A549 (cell line): Measurements from ENCODE around the gene C19orf73. TPM values are rescaled to one million over a fixed set of nuclear protein-coding genes. Genes with fewer than 3 reads are reported as not detected.
"Not testable (repeated sequence)": the region's sequence is repeated elsewhere in the genome, so short reads cannot be mapped to it uniquely, and the experiment has no call there.

Source experiments
- ATAC-seq, 2 experiments: fragments of 200-7000 bp in 1 of 2; fragments of >200 bp in 1 of 2; cut with Nextera tagmentation in 1 of 2; cut with Tn5 transposase in 1 of 2; 3 replicates each; pipeline versions ENCODE4 v1.8.0 to v1.9.1; 2018 to 2020; ENCODE audit warnings: mild to moderate bottlenecking in 1 of 2, moderate library complexity in 1 of 2
- CTCF ChIA-PET: fragments of 300-600 bp; sonication (Branson Sonifier 250); formaldehyde crosslinking; extraction: SDS; loops from one replicate; lab custom pipeline; 2021; ENCODE audit warnings: antibody characterized with exemption, inconsistent platforms; lab: Yijun Ruan, JAX
- POLR2A ChIA-PET: fragments of 350-600 bp; formaldehyde crosslinking; extraction: SDS; loops from one replicate; lab custom pipeline; 2021; ENCODE audit warnings: antibody characterized with exemption, inconsistent platforms; lab: Yijun Ruan, JAX
- DNase-seq, 2 experiments: peaks; one replicate each; pipeline versions ENCODE4 v3.0.0 to v3.0.0-alpha.2; 2011 to 2016; ENCODE audit warnings: low read depth in 1 of 2, low spot score in 1 of 2
- FAIRE-seq: peaks from 2 replicates; lab custom pipeline; 2011; peaks lifted over from hg19 to GRCh38; lab: Jason Lieb, UNC
- H3K27ac ChIP-seq, 2 experiments: fragments of >200 bp; sonication (Bioruptor Twin); formaldehyde crosslinking; 3 replicates each; pipeline ENCODE4 v1.5.1; 2016 to 2017
- H3K4me1 ChIP-seq: fragments of >200 bp; sonication (Bioruptor Twin); formaldehyde crosslinking; 3 replicates; pipeline ENCODE4 v1.6.1; 2016
- H3K4me2 ChIP-seq: fragments of >200 bp; sonication (Bioruptor Twin); formaldehyde crosslinking; 3 replicates; pipeline ENCODE4 v1.6.1; 2016
- H3K4me3 ChIP-seq: fragments of >200 bp; sonication (Bioruptor Twin); formaldehyde crosslinking; 3 replicates; pipeline ENCODE4 v1.5.1; 2016
- H3K9me3 ChIP-seq: fragments of >200 bp; sonication (Bioruptor Twin); formaldehyde crosslinking; 3 replicates; pipeline ENCODE4 v1.6.1; 2016
- BHLHE40 ChIP-seq: IDR thresholded peaks from 2 replicates; pipeline ENCODE4 v1.6.1; 2012; ENCODE audit warnings: low read depth, low read length, inconsistent platforms
- CBX2 ChIP-seq: fragments of 200-600 bp; sonication (generic); IDR thresholded peaks from 2 replicates; pipeline ENCODE4 v1.6.1; 2016; ENCODE audit warnings: low read depth, mild to moderate bottlenecking, borderline replicate concordance
- CBX8 ChIP-seq: fragments of 200-600 bp; sonication (generic); IDR thresholded peaks from 2 replicates; pipeline ENCODE4 v1.6.1; 2016
- CEBPB ChIP-seq, 2 experiments: fragments of >200 bp in 1 of 2; sonication (Bioruptor Twin) in 1 of 2; formaldehyde crosslinking in 1 of 2; IDR thresholded peaks; 2 replicates each; pipeline ENCODE4 v1.6.1; 2012 to 2016
- CHD2 ChIP-seq: fragments of 150-350 bp; IDR thresholded peaks from 2 replicates; pipeline ENCODE4 v1.6.1; 2014; ENCODE audit warnings: low read length; ENCODE audit not compliant: partially characterized antibody
- E2F6 ChIP-seq: IDR thresholded peaks from 2 replicates; pipeline ENCODE4 v1.6.1; 2012; ENCODE audit warnings: low read depth, borderline replicate concordance
- EHF ChIP-seq: fragments of 250-450 bp; sonication (Bioruptor Pico); IDR thresholded peaks from 2 replicates; pipeline ENCODE4 v1.5.0; 2020; ENCODE audit warnings: mild to moderate bottlenecking
- ESRRA ChIP-seq: fragments of 150-350 bp; IDR thresholded peaks from 2 replicates; pipeline ENCODE4 v1.6.1; 2014; ENCODE audit warnings: mild to moderate bottlenecking, low read length, borderline replicate concordance
- HOXB13 ChIP-seq: fragments of 250-450 bp; sonication (Bioruptor Pico); IDR thresholded peaks from 2 replicates; pipeline ENCODE4 v1.5.0; 2020; ENCODE audit warnings: low read depth, mild to moderate bottlenecking, moderate library complexity
- HOXB5 ChIP-seq: fragments of 250-450 bp; sonication (Bioruptor Pico); IDR thresholded peaks from 2 replicates; pipeline ENCODE4 v1.5.0; 2020; ENCODE audit warnings: mild to moderate bottlenecking, moderate library complexity
- JUN ChIP-seq, 2 experiments: fragments of >200 bp; sonication (Bioruptor Twin); formaldehyde crosslinking; IDR thresholded peaks; 2 replicates in 1 of 2; 3 replicates in 1 of 2; pipeline ENCODE4 v1.6.1; 2016 to 2017
- JUNB ChIP-seq: fragments of >200 bp; sonication (Bioruptor Twin); formaldehyde crosslinking; IDR thresholded peaks from 2 replicates; pipeline ENCODE4 v1.6.1; 2016
- MAFK ChIP-seq: fragments of 450-650 bp; IDR thresholded peaks from 2 replicates; pipeline ENCODE4 v1.6.1; 2014; ENCODE audit not compliant: partially characterized antibody
- MAZ ChIP-seq: fragments of 150-350 bp; IDR thresholded peaks from 2 replicates; pipeline ENCODE4 v1.6.1; 2014; ENCODE audit warnings: antibody characterized with exemption, low read depth, low read length, borderline replicate concordance
- MYC ChIP-seq: IDR thresholded peaks from 2 replicates; pipeline ENCODE4 v1.6.1; 2012; ENCODE audit warnings: mild to moderate bottlenecking, inconsistent platforms, low read length, improper control_type of control experiment, borderline replicate concordance
- ZC3H11A ChIP-seq: fragments of 450-650 bp; IDR thresholded peaks from 2 replicates; pipeline ENCODE4 v1.6.1; 2014; ENCODE audit warnings: antibody characterized with exemption, mild to moderate bottlenecking
- ZNF302 ChIP-seq: fragments of 250-450 bp; sonication (Bioruptor Pico); IDR thresholded peaks from 2 replicates; pipeline ENCODE4 v1.9.0; 2021; ENCODE audit warnings: inconsistent platforms, mild to moderate bottlenecking, moderate library complexity
- WGBS: methylation state at CpG from one replicate; pipeline ENCODE4 v1.1.6; 2017; ENCODE audit errors: missing lambda C conversion rate; 5-methylcytosine and 5-hydroxymethylcytosine counted together
- polyA plus RNA-seq, 4 experiments: library from polyadenylated mRNA; depleted of rRNA in 3 of 4; stranded (reverse); fragments of >200 nt; fragmentation: RNase III in 1 of 4; extraction: RNeasy Plus Mini Kit Qiagen cat#74134 plus additional on column Dnase treatment in 1 of 4; gene quantifications; 2 replicates in 3 of 4; 3 replicates in 1 of 4; pipeline ENCODE4 v1.2.3, GENCODE V29; 2011 to 2017
- TF ChIP-seq, protein P1 (sequence below): IDR thresholded peaks from 2 replicates; pipeline ENCODE4 v1.6.1; 2012
- TF ChIP-seq, protein P2 (sequence below): IDR thresholded peaks from 2 replicates; pipeline ENCODE4 v1.6.1; 2012
- TF ChIP-seq, protein P3 (sequence below): fragments of >200 bp; sonication (Bioruptor Twin); formaldehyde crosslinking; IDR thresholded peaks from 3 replicates; pipeline ENCODE4 v1.6.1; 2016
- TF ChIP-seq, protein P4 (sequence below): fragments of 150-350 bp; IDR thresholded peaks from 2 replicates; pipeline ENCODE4 v1.6.1; 2014; ENCODE audit warnings: low read depth, mild to moderate bottlenecking, low read length

Gene C19orf73
- polyA plus RNA-seq, 2 of the 4 experiments (the other 2 are of a cell fraction): 1.8 to 2.2 TPM

DNA sequence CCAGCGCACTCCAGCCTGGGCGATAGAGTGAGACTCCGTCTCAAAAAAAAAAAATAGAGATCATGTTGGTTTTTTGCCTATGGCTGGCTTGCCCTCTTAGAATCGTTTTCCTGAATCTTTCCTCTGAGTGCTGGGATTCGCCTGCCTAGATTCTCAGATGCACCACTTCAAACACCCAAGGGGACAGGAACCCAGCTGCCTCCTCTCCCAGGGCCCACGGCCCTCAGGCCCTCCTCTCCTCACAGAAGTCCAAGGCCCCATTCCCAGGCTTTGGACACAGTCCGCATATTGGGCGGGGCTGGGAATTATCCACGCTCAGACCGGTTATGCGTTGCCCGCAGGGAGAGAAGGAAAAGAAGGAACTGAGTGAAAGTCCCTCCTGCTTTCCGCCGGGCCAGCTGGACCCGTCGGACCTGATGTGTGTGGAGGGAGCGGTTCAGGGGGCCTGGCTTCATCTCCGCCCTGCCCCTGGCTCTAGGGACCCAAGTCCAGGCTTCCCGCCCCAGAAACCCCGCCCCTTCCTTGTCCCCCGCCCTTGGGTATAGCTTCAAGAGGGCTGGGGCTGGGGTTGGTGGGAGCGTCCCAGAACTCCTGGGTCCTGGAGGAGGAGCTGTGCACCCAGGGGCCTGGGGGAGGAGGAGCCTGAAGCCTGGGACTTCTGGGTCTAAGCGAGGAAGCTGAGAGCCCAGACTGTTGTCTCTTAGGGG, 6.2 kb upstream of the C19orf73 start (continued):
- TF ChIP-seq E2F6 (no peak), CHD2 (no peak), ZC3H11A (no peak), JUN (IDR thresholded peaks at IDR 0.05) (no peak), JUNB (no peak)

DNA sequence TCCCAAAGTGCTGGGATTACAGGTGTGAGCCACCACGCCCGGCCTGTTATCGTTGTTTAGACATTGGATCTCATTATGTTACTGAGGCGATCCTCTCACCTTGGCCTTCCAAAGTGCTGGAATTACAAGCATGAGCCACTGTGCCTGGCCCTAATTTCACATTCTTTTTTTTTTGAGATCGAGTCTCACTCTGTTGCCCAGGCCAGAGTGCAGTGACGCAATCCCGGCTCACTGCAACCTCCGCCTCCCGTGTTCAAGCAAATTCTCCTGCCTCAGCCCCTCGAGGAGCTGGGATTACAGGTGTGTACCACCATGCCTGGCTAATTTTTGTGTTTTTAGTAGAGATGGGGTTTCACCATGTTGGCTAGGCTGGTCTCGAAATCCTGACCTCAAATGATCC, 4.3 kb upstream of the C19orf73 start:
- POLR2A ChIA-PET, H3K4me2 ChIP-seq, DNase-seq, ATAC-seq, FAIRE-seq, H3K4me3 ChIP-seq, H3K9me3 ChIP-seq, H3K27ac ChIP-seq: not testable (repeated sequence)
- peaks cover 11% of the 10 kb centered on the region for H3K4me1 ChIP-seq
- TF ChIP-seq CEBPB (IDR thresholded peaks at IDR 0.05): peak in 1 of 2 experiments; percentile 19; a peak in 1 of 4 replicates
- WGBS: 86% methylated on average over 11 of the region's 11 CpGs
- CTCF ChIA-PET: interaction anchor here (1.0 to 21.0 kb wide), 2 partner anchors 9 to 22 kb away, joined by 3 to 298 read pairs; partner anchors contain the start of gene LIN7B

GRCh38 chr19:49121841-49122240, 2.9 kb upstream of the C19orf73 start:
- not testable (repeated sequence) for H3K9me3 ChIP-seq, H3K4me3 ChIP-seq, H3K4me2 ChIP-seq, H3K27ac ChIP-seq, FAIRE-seq, DNase-seq, ATAC-seq
- 79% methylated on average over 10 of the region's 10 CpGs for WGBS
- peaks cover 16% of the 10 kb centered on the region for H3K4me1 ChIP-seq
- ChIA-PET CTCF (interaction anchor here (1.1 to 21.0 kb wide), 9 partner anchors 13 to 124 kb away, joined by 3 to 298 read pairs (median 14); no protein-coding TSS in a partner anchor), POLR2A (interaction anchor here (0.7 kb wide), 1 partner anchor 13 kb away, joined by 3 read pairs; no protein-coding TSS in a partner anchor)

GRCh38 chr19:49120868-49121267, 1.9 kb upstream of the C19orf73 start:
- H3K4me3 ChIP-seq: no peak overlapping the region
- 85% methylated on average over 2 of the region's 2 CpGs for WGBS
- TF ChIP-seq MAFK: no peak
- TF ChIP-seq CHD2: no peak
- TF ChIP-seq E2F6: no peak
- TF ChIP-seq JUN (IDR thresholded peaks at IDR 0.05): no peak
- no peak for TF ChIP-seq HOXB13 (CRISPR knock-in tag)
- TF ChIP-seq, protein P1, sequence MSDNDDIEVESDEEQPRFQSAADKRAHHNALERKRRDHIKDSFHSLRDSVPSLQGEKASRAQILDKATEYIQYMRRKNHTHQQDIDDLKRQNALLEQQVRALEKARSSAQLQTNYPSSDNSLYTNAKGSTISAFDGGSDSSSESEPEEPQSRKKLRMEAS: no peak
- TF ChIP-seq CBX2: no peak
- TF ChIP-seq ZNF302 (CRISPR knock-in tag): no peak
- TF ChIP-seq, protein P2, sequence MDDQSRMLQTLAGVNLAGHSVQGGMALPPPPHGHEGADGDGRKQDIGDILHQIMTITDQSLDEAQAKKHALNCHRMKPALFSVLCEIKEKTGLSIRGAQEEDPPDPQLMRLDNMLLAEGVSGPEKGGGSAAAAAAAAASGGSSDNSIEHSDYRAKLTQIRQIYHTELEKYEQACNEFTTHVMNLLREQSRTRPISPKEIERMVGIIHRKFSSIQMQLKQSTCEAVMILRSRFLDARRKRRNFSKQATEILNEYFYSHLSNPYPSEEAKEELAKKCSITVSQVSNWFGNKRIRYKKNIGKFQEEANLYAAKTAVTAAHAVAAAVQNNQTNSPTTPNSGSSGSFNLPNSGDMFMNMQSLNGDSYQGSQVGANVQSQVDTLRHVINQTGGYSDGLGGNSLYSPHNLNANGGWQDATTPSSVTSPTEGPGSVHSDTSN: no peak
- no peak for TF ChIP-seq HOXB5
- TF ChIP-seq, protein P3, sequence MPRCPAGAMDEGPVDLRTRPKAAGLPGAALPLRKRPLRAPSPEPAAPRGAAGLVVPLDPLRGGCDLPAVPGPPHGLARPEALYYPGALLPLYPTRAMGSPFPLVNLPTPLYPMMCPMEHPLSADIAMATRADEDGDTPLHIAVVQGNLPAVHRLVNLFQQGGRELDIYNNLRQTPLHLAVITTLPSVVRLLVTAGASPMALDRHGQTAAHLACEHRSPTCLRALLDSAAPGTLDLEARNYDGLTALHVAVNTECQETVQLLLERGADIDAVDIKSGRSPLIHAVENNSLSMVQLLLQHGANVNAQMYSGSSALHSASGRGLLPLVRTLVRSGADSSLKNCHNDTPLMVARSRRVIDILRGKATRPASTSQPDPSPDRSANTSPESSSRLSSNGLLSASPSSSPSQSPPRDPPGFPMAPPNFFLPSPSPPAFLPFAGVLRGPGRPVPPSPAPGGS: no peak
- TF ChIP-seq EHF (CRISPR knock-in tag): no peak
- no peak for TF ChIP-seq MAZ
- TF ChIP-seq MYC: no peak
- TF ChIP-seq CBX8: no peak
- TF ChIP-seq, protein P4, sequence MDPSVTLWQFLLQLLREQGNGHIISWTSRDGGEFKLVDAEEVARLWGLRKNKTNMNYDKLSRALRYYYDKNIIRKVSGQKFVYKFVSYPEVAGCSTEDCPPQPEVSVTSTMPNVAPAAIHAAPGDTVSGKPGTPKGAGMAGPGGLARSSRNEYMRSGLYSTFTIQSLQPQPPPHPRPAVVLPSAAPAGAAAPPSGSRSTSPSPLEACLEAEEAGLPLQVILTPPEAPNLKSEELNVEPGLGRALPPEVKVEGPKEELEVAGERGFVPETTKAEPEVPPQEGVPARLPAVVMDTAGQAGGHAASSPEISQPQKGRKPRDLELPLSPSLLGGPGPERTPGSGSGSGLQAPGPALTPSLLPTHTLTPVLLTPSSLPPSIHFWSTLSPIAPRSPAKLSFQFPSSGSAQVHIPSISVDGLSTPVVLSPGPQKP: no peak
- no peak for TF ChIP-seq ESRRA
- no peak for TF ChIP-seq JUNB
- TF ChIP-seq BHLHE40: no peak
- TF ChIP-seq, all 56 proteins: peak for 0
- FAIRE-seq: no peak
- Histone ChIP-seq H3K9me3 (no peaks in the 10 kb centered on the region), H3K4me2 (no peak overlapping the region), H3K27ac (no peak overlapping the region), H3K4me1 (peaks cover 16% of the 10 kb centered on the region)
- no peak for DNase-seq
- ChIA-PET CTCF (interaction anchor here (0.8 to 21.0 kb wide), 13 partner anchors 13 to 144 kb away, joined by 3 to 298 read pairs (median 4); partner anchors contain the start of genes GYS1 and RUVBL2), POLR2A (no interaction called here)
- ATAC-seq: no peak
